GM12878 (cell line): ENCODE measurements around the gene AMTN. TPM values are rescaled to one million over a fixed set of nuclear protein-coding genes. Genes with fewer than 3 reads are reported as not detected.

Experiments
- ATAC-seq: fragments of 200-7000 bp; cut with Tn5 transposase; 3 replicates; pipeline ENCODE4 v1.9.1; 2020; ENCODE audit warnings: mild to moderate bottlenecking, moderate library complexity
- BruUV-seq: library from RNA; stranded (reverse); fragments of 400-500 nt; replicated peaks from 2 replicates; lab custom pipeline; 2021; lab: Mats Ljungman, UMichigan
- CTCF ChIA-PET: fragments of 300-600 bp; sonication (Branson Sonifier 250); formaldehyde crosslinking; extraction: SDS; loops from one replicate; lab custom pipeline; 2021; ENCODE audit warnings: inconsistent platforms; lab: Yijun Ruan, JAX
- POLR2A ChIA-PET: fragments of 350-600 bp; formaldehyde crosslinking; extraction: SDS; loops from one replicate; lab custom pipeline; 2021; ENCODE audit warnings: inconsistent platforms; lab: Charles Lee
- RAD21 ChIA-PET: fragments of 300-600 bp; sonication (Branson Sonifier 250); formaldehyde crosslinking; loops from one replicate; lab custom pipeline; 2023; ENCODE audit warnings: antibody characterized with exemption; ENCODE audit not compliant: unreplicated experiment; lab: Charles Lee
- SMC1A ChIA-PET: fragments of 300-600 bp; sonication (Branson Sonifier 250); formaldehyde crosslinking; loops from one replicate; lab custom pipeline; 2023; ENCODE audit not compliant: unreplicated experiment, uncharacterized antibody; lab: Charles Lee
- DNase-seq: peaks from one replicate; pipeline ENCODE4 v3.0.0-alpha.2; 2011; ENCODE audit warnings: low read depth, low spot score
- FAIRE-seq: peaks from 3 replicates; lab custom pipeline; 2011; peaks lifted over from hg19 to GRCh38; lab: Jason Lieb, UNC
- H2AFZ ChIP-seq: 2 replicates; pipeline ENCODE4 v1.6.0; 2011; ENCODE audit warnings: low read depth, low read length, control low read depth; ENCODE audit not compliant: control insufficient read depth
- H3K27ac ChIP-seq: 2 replicates; pipeline ENCODE4 v1.5.1; 2011; ENCODE audit warnings: control low read depth; ENCODE audit not compliant: control insufficient read depth, insufficient read depth
- H3K27me3 ChIP-seq, 2 experiments: replicated peaks in 1 of 2; 2 replicates each; pipeline versions ENCODE4 v1.6.0 to v1.6.1; 2011; ENCODE audit warnings: low read length in 1 of 2; ENCODE audit not compliant: control insufficient read depth in 2 of 2, insufficient read depth in 2 of 2
- H3K36me3 ChIP-seq, 2 experiments: 2 replicates each; pipeline ENCODE4 v1.5.1; 2011; ENCODE audit warnings: low read length in 1 of 2; ENCODE audit not compliant: control insufficient read depth in 2 of 2, insufficient read depth in 2 of 2
- H3K4me1 ChIP-seq: 2 replicates; pipeline ENCODE4 v1.6.1; 2011; ENCODE audit warnings: mild to moderate bottlenecking, low read length, moderate library complexity, mixed read lengths; ENCODE audit not compliant: control insufficient read depth, insufficient read depth
- H3K4me2 ChIP-seq: 2 replicates; pipeline ENCODE4 v1.6.0; 2011; ENCODE audit warnings: control low read depth; ENCODE audit not compliant: control insufficient read depth, insufficient read depth
- H3K4me3 ChIP-seq: fragments of 200-600 bp; sonication (generic); 2 replicates; pipeline ENCODE4 v1.5.1; 2016
- H3K79me2 ChIP-seq: 2 replicates; pipeline ENCODE4 v1.6.0; 2011; ENCODE audit warnings: low read length; ENCODE audit not compliant: control insufficient read depth, insufficient read depth
- H3K9ac ChIP-seq: 2 replicates; pipeline ENCODE4 v1.8.0; 2011; ENCODE audit warnings: low read length, control low read depth, mixed read lengths; ENCODE audit not compliant: control insufficient read depth, insufficient read depth
- H3K9me3 ChIP-seq: replicated peaks from 3 replicates; pipeline ENCODE4 v1.5.1; 2011; ENCODE audit warnings: mild to moderate bottlenecking, low read length; ENCODE audit not compliant: control insufficient read depth, insufficient read depth
- H4K20me1 ChIP-seq: 2 replicates; pipeline ENCODE4 v1.6.0; 2011; ENCODE audit not compliant: control insufficient read depth, insufficient read depth
- EP300 ChIP-seq, 2 experiments: fragments of 150-350 bp in 1 of 2; IDR thresholded peaks; 2 replicates each; pipeline ENCODE4 v1.6.1; 2011 to 2012; ENCODE audit warnings: low read depth in 2 of 2, low read length in 2 of 2, borderline replicate concordance in 1 of 2, improper control_type of control experiment in 1 of 2, inconsistent platforms in 1 of 2; ENCODE audit not compliant: control insufficient read depth in 1 of 2
- ETV6 ChIP-seq, 2 experiments: fragments of 450-650 bp in 1 of 2; IDR thresholded peaks in 1 of 2; conservative IDR thresholded peaks in 1 of 2; 2 replicates each; pipeline ENCODE4 v1.6.1; 2014; ENCODE audit warnings: antibody characterized with exemption in 1 of 2, borderline replicate concordance in 1 of 2, low read depth in 1 of 2, mild to moderate bottlenecking in 1 of 2, moderate library complexity in 1 of 2
- HDAC2 ChIP-seq: fragments of 200-600 bp; sonication (generic); IDR thresholded peaks from 2 replicates; pipeline ENCODE4 v1.6.1; 2017
- IRF4 ChIP-seq: IDR thresholded peaks from 2 replicates; pipeline ENCODE4 v1.6.1; 2011; ENCODE audit warnings: low read depth, low read length
- JUNB ChIP-seq: IDR thresholded peaks from 2 replicates; pipeline ENCODE4 v1.6.1; 2016; ENCODE audit warnings: antibody characterized with exemption, mild to moderate bottlenecking
- MTA3 ChIP-seq: IDR thresholded peaks from 2 replicates; pipeline ENCODE4 v1.6.1; 2012; ENCODE audit warnings: low read length, inconsistent platforms, borderline replicate concordance
- MYB ChIP-seq: fragments of 150-350 bp; IDR thresholded peaks from 2 replicates; pipeline ENCODE4 v1.6.1; 2014; ENCODE audit warnings: mild to moderate bottlenecking, low read depth, low read length, borderline replicate concordance
- NBN ChIP-seq: fragments of 450-650 bp; IDR thresholded peaks from 2 replicates; pipeline ENCODE4 v1.6.1; 2016
- NFYB ChIP-seq: IDR thresholded peaks from 2 replicates; pipeline ENCODE4 v1.6.1; 2011; ENCODE audit warnings: low read depth, mild to moderate bottlenecking, low read length, improper control_type of control experiment, moderate library complexity; ENCODE audit not compliant: insufficient read depth
- NR2C1 ChIP-seq: fragments of 450-650 bp; IDR thresholded peaks from 2 replicates; pipeline ENCODE4 v1.6.1; 2017; ENCODE audit warnings: antibody characterized with exemption, mild to moderate bottlenecking, moderate library complexity
- NR2F1 ChIP-seq: fragments of 450-650 bp; conservative IDR thresholded peaks from 2 replicates; pipeline ENCODE4 v1.6.1; 2017; ENCODE audit warnings: mild to moderate bottlenecking
- POLR2AphosphoS5 ChIP-seq: IDR thresholded peaks from 2 replicates; pipeline ENCODE4 v1.6.1; 2011; ENCODE audit warnings: mild to moderate bottlenecking, low read length, inconsistent platforms
- SUPT20H ChIP-seq: IDR thresholded peaks from 2 replicates; pipeline ENCODE4 v1.6.1; 2011; ENCODE audit warnings: low read depth, mild to moderate bottlenecking, low read length, moderate library complexity, borderline replicate concordance; ENCODE audit not compliant: control insufficient read depth
- TCF7 ChIP-seq: IDR thresholded peaks from 2 replicates; pipeline ENCODE4 v1.6.1; 2014; ENCODE audit warnings: antibody characterized with exemption, borderline replicate concordance
- ZBED1 ChIP-seq: IDR thresholded peaks from 2 replicates; pipeline ENCODE4 v1.6.1; 2016; ENCODE audit warnings: borderline replicate concordance
- in situ Hi-C: fragments of 300-500 bp; cut with MboI; formaldehyde crosslinking; loops from 9 replicates; pipeline ENCODE4 v1.14.3; 2018; ENCODE audit warnings: mixed read lengths
- intact Hi-C: fragments of 100-400 bp; cut with micrococcal nuclease; formaldehyde crosslinking; loops from one replicate; pipeline ENCODE4 v1.14.2; 2022; ENCODE audit not compliant: unreplicated experiment
- polyA plus RNA-seq, 11 experiments: library from polyadenylated mRNA; depleted of rRNA in 4 of 11; unstranded in 6 of 11; stranded (reverse) in 5 of 11; fragments of >200 nt; fragmentation: Nextera tagmentation in 4 of 11; fragmentation: Illumina TruSeq in 1 of 11; extraction: Ambion mirVana in 4 of 11; extraction: Trizol in 1 of 11; gene quantifications; 1 replicate in 1 of 11; 2 replicates in 10 of 11; pipeline versions ENCODE4 v1.2.1 to v1.2.3, GENCODE V29; 2011 to 2016; ENCODE audit warnings: inconsistent platforms in 2 of 11, missing spikeins in 2 of 11, low read depth in 1 of 11
- total RNA-seq, 4 experiments: library from RNA; depleted of rRNA in 3 of 4; stranded (reverse); fragments of >200 nt in 3 of 4; fragmentation: Illumina TruSeq in 1 of 4; extraction: Trizol in 1 of 4; gene quantifications; 2 replicates each; pipeline versions ENCODE4 v1.2.1 to v1.2.3, GENCODE V29; 2013 to 2021
- TF ChIP-seq, protein P1 (sequence below): fragments of 450-650 bp; IDR thresholded peaks from 2 replicates; pipeline ENCODE4 v1.6.1; 2016; ENCODE audit warnings: mild to moderate bottlenecking, moderate library complexity, borderline replicate concordance
- TF ChIP-seq, protein P2 (sequence below): fragments of 450-650 bp; conservative IDR thresholded peaks from 2 replicates; pipeline ENCODE4 v1.6.1; 2017; ENCODE audit warnings: mild to moderate bottlenecking, moderate library complexity

AMTN gene
- total and polyA plus RNA-seq, 10 of the 15 experiments (the other 5 are each of a cell fraction or from before 2014, with no cell fraction given), result not detected

DNA sequence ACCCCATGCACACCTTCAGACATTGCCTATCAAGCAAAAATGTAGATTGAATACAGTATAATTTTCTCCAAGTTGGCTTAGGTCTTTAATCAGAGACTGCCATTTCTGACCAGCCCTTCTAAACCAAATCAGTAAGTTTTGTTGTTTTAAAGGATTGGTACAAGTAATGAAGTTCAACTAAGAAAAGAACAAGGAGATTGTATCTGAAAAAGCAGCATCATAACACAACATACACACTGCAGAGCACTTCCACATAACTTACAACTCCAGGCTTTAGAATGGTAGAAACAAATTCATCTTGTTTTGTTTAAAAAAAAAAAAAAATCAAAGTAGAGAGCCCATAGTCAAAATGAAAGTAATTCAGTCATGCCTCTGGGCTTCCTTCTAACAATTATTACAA lies 57.6 kb downstream of the AMTN start:
- ChIA-PET CTCF (no interaction called here), RAD21 (no interaction called here), POLR2A (no interaction called here), SMC1A (no interaction called here)
- intact Hi-C loops, result no loop called here
- H3K4me1 ChIP-seq, result no peaks in the 10 kb centered on the region
- H3K36me3 ChIP-seq, result no peaks in the 10 kb centered on the region
- ATAC-seq (no peak), FAIRE-seq (no peak), DNase-seq (no peak)
- no peaks in the 10 kb centered on the region for H3K27me3 ChIP-seq
- H3K27ac ChIP-seq, result no peak overlapping the region
- no peaks in the 10 kb centered on the region for H3K9me3 ChIP-seq
- H2AFZ ChIP-seq, result no peak overlapping the region
- H4K20me1 ChIP-seq, result no peaks in the 10 kb centered on the region
- in situ Hi-C loops, result no loop called here
- no peak overlapping the region for H3K9ac ChIP-seq
- BruUV-seq, result no TSS peak
- H3K79me2 ChIP-seq, result no peaks in the 10 kb centered on the region
- no peak overlapping the region for H3K4me2 ChIP-seq
- H3K4me3 ChIP-seq, result no peak overlapping the region
- TF ChIP-seq JUNB, result no peak; the same call in 1 of the 2 replicates
- TF ChIP-seq HDAC2, result no peak
- no peak for TF ChIP-seq POLR2AphosphoS5
- TF ChIP-seq NR2C1, result no peak
- TF ChIP-seq SUPT20H, result no peak
- no peak for TF ChIP-seq MYB
- TF ChIP-seq NBN, result no peak
- no peak for TF ChIP-seq IRF4
- no peak for TF ChIP-seq NR2F1
- no peak for TF ChIP-seq EP300 (IDR thresholded peaks at IDR 0.05; ENCODE audit: borderline replicate concordance in 1 of 2, control insufficient read depth in 1 of 2, low read depth in 2 of 2, low read length in 2 of 2)
- no peak for TF ChIP-seq MTA3
- TF ChIP-seq, protein P1, sequence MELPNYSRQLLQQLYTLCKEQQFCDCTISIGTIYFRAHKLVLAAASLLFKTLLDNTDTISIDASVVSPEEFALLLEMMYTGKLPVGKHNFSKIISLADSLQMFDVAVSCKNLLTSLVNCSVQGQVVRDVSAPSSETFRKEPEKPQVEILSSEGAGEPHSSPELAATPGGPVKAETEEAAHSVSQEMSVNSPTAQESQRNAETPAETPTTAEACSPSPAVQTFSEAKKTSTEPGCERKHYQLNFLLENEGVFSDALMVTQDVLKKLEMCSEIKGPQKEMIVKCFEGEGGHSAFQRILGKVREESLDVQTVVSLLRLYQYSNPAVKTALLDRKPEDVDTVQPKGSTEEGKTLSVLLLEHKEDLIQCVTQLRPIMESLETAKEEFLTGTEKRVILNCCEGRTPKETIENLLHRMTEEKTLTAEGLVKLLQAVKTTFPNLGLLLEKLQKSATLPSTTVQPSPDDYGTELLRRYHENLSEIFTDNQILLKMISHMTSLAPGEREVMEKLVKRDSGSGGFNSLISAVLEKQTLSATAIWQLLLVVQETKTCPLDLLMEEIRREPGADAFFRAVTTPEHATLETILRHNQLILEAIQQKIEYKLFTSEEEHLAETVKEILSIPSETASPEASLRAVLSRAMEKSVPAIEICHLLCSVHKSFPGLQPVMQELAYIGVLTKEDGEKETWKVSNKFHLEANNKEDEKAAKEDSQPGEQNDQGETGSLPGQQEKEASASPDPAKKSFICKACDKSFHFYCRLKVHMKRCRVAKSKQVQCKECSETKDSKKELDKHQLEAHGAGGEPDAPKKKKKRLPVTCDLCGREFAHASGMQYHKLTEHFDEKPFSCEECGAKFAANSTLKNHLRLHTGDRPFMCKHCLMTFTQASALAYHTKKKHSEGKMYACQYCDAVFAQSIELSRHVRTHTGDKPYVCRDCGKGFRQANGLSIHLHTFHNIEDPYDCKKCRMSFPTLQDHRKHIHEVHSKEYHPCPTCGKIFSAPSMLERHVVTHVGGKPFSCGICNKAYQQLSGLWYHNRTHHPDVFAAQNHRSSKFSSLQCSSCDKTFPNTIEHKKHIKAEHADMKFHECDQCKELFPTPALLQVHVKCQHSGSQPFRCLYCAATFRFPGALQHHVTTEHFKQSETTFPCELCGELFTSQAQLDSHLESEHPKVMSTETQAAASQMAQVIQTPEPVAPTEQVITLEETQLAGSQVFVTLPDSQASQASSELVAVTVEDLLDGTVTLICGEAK, result no peak
- TF ChIP-seq, protein P2, sequence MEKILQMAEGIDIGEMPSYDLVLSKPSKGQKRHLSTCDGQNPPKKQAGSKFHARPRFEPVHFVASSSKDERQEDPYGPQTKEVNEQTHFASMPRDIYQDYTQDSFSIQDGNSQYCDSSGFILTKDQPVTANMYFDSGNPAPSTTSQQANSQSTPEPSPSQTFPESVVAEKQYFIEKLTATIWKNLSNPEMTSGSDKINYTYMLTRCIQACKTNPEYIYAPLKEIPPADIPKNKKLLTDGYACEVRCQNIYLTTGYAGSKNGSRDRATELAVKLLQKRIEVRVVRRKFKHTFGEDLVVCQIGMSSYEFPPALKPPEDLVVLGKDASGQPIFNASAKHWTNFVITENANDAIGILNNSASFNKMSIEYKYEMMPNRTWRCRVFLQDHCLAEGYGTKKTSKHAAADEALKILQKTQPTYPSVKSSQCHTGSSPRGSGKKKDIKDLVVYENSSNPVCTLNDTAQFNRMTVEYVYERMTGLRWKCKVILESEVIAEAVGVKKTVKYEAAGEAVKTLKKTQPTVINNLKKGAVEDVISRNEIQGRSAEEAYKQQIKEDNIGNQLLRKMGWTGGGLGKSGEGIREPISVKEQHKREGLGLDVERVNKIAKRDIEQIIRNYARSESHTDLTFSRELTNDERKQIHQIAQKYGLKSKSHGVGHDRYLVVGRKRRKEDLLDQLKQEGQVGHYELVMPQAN, result no peak
- TF ChIP-seq ETV6 (conservative IDR thresholded peaks at IDR 0.05 in 1 of 2, IDR thresholded peaks at IDR 0.05 in 1 of 2; ENCODE audit: borderline replicate concordance in 1 of 2, low read depth in 1 of 2), result no peak
- TF ChIP-seq TCF7, result no peak
- no peak for TF ChIP-seq ZBED1
- no peak for TF ChIP-seq NFYB
